ENCODE results near the gene SCYL1.

DNA sequence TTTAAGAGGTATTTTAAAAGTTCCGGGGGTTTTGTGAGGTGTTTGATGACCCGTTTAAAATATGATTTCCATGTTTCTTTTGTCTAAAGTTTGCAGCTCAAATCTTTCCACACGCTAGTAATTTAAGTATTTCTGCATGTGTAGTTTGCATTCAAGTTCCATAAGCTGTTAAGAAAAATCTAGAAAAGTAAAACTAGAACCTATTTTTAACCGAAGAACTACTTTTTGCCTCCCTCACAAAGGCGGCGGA lies 26.2 kb upstream of the SCYL1 start:
- no peak for TF ChIP-seq CTCF (IDR thresholded peaks at IDR 0.05; ENCODE audit: low read depth, low read length)
- TF ChIP-seq EZH2phosphoT487 (IDR thresholded peaks at IDR 0.05; ENCODE audit: low read depth) = no peak

Data from OCI-LY3 (cell line).